Measurements from ENCODE around the gene PATE3. TPM values are rescaled to one million over a fixed set of nuclear protein-coding genes. Genes with fewer than 3 reads are reported as not detected.

The PATE3 gene
- not detected for total RNA-seq

- no peak for DNase-seq (ENCODE audit: low spot score)
These were observed at the start of gene PATE3 for GRCh38 chr11:125787827-125788226. Gene PATE3 (plus strand): TSS chr11:125788127. CDS start chr11:125788152, 25 bp downstream.

GRCh38 chr11:125740617-125741016 lies 47.3 kb upstream of the PATE3 start:
- DNase-seq (ENCODE audit: low spot score) = no peak

GRCh38 chr11:125743681-125744080 lies 44.2 kb upstream of the PATE3 start:
- no peak for DNase-seq (ENCODE audit: low spot score)

GRCh38 chr11:125745979-125746378 lies 41.9 kb upstream of the PATE3 start, which contains the start of gene PATE1:
Gene PATE1 (plus strand): TSS chr11:125746279. CDS start chr11:125746305, 26 bp downstream.
- DNase-seq (ENCODE audit: low spot score) = no peak

GRCh38 chr11:125750629-125751028 lies 37.3 kb upstream of the PATE3 start:
- no peak for DNase-seq (ENCODE audit: low spot score)

- no peak for DNase-seq (ENCODE audit: low spot score)
These were observed 31.9 kb upstream of the PATE3 start for GRCh38 chr11:125756050-125756449.

- no peak for DNase-seq (ENCODE audit: low spot score)
These were observed 25.5 kb upstream of the PATE3 start for GRCh38 chr11:125762445-125762844.

GRCh38 chr11:125763483-125763882 lies 24.4 kb upstream of the PATE3 start:
- no peak for DNase-seq (ENCODE audit: low spot score)

GRCh38 chr11:125766251-125766650 lies 21.7 kb upstream of the PATE3 start:
- no peak for DNase-seq (ENCODE audit: low spot score)

GRCh38 chr11:125768336-125769046 lies 19.4 kb upstream of the PATE3 start:
- DNase-seq (ENCODE audit: low spot score) = no peak

- no peak for DNase-seq (ENCODE audit: low spot score)
These were observed 17.3 kb upstream of the PATE3 start for GRCh38 chr11:125770583-125770982.

- DNase-seq (ENCODE audit: low spot score) = no peak
These were observed 15.0 kb upstream of the PATE3 start for GRCh38 chr11:125772834-125773505.

- no peak for DNase-seq (ENCODE audit: low spot score)
These were observed 14.4 kb upstream of the PATE3 start for GRCh38 chr11:125773516-125773915.

- DNase-seq (ENCODE audit: low spot score) = no peak
These were observed 10.6 kb upstream of the PATE3 start for GRCh38 chr11:125777309-125777708.

GRCh38 chr11:125778728-125779127 lies 9.2 kb upstream of the PATE3 start, which contains the start of gene PATE2:
Gene PATE2 (minus strand): TSS chr11:125778828. CDS start chr11:125778773, 55 bp downstream.
- DNase-seq (ENCODE audit: low spot score) = no peak

GRCh38 chr11:125784678-125785077 lies 3.2 kb upstream of the PATE3 start:
- DNase-seq (ENCODE audit: low spot score) = no peak

- DNase-seq (ENCODE audit: low spot score) = no peak
These were observed 2.9 kb downstream of the PATE3 start for GRCh38 chr11:125790825-125791224.

GRCh38 chr11:125797641-125798040 lies 9.7 kb downstream of the PATE3 start:
- no peak for DNase-seq (ENCODE audit: low spot score)

GRCh38 chr11:125799808-125800207 lies 11.9 kb downstream of the PATE3 start:
- no peak for DNase-seq (ENCODE audit: low spot score)

GRCh38 chr11:125802387-125802786 lies 14.5 kb downstream of the PATE3 start:
- no peak for DNase-seq (ENCODE audit: low spot score)

- DNase-seq (ENCODE audit: low spot score) = no peak
These were observed 20.0 kb downstream of the PATE3 start for GRCh38 chr11:125807909-125808308.

GRCh38 chr11:125833016-125833415 lies 45.1 kb downstream of the PATE3 start, which contains the start of gene PATE4:
Gene PATE4 (plus strand): TSS chr11:125833316. CDS start chr11:125833360, 44 bp downstream.
- DNase-seq (ENCODE audit: low spot score) = no peak

GRCh38 chr11:125835748-125836147 lies 47.8 kb downstream of the PATE3 start:
- DNase-seq (ENCODE audit: low spot score) = no peak
